T47D (cell line): Measurements from ENCODE around the gene KISS1R.

ENCODE experiments used
- DNase-seq, 2 experiments: peaks; one replicate each; pipeline versions ENCODE4 v3.0.0 to v3.0.0-alpha.2; 2011 to 2012; ENCODE audit warnings: low read depth in 1 of 2, low spot score in 1 of 2
- JUND ChIP-seq: IDR thresholded peaks from 2 replicates; pipeline ENCODE4 v1.6.1; 2012; ENCODE audit warnings: low read depth
- in situ Hi-C: cut with HindIII; loops from 2 replicates; pipeline ENCODE4 v1.10.0; 2016; ENCODE audit warnings: low sequenced_read_pairs, low pct_unique_long_range_greater_than_20kb

KISS1R gene

GRCh38 chr19:924553-925086 lies 7.5 kb downstream of the KISS1R start:
- TF ChIP-seq JUND = no peak
- peak in 1 of 2 experiments; percentile 50 for DNase-seq
- in situ Hi-C loops = no loop called here

DNA sequence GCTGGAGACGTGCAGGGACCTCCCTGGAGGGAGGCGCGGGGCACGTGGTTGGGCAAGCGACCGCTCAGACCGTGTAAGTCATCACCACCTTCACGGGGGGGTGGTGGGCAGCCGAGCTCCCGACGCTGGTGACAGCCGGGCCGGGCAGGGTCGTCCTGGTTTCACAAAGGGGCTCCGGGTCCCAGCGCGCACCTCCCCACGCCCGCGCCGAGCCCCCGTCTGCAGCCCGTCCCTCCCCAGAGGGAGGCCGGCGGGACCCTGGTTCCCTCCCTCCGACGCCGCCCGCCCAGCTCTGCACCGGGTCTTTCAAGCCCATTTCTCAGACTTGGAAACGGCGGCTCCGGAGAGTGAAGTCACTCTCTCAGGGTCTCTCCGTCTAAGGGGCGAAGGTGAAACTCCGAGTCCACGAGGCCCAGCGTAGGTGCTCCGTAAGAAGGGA lies 8.0 kb downstream of the KISS1R start:
- no peak for TF ChIP-seq JUND
- peak; percentile 75 to 82 for DNase-seq
- in situ Hi-C loops = no loop called here

DNA sequence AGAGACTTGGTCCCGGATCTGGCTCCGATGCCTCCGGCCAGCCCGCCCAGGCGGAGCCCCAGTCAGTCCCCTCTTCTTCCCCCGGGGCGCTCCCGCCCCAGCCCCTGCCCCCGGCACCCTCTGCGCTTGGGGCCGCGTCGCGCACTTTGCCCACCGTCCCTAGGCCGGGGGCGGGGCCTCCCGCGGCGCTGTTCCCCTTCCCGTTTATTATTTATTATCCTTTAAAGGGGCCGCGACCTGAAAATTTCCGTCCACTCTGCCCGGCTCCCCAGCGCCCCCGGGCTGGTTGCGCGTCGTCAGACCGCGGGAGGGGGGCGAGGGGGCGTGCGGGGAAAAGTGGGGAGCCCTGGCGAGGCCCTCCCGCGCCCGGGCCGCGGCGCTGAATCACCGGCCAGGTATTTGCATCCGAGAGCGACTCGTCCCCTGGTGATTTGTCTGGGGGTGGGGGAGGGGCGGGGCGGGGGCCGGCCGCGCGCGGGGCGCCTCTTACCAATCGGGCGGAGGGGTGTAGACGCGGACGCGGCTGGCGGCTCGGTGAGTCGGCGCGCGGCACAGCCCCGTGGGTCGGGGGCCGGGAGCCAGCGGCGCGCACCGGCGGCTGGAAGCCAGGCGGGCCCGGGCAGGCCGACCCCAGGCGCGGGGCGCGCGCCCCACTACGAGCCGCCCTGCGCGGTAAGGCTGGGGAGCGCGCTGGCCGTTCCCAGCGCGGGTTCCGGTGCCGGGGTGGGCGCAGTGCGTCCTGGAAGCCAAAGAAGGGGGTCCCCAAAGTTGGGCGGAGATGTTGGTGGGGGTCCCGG lies 8.6 kb downstream of the KISS1R start, which contains the start of gene ARID3A:
Gene ARID3A, plus strand, starts transcription at position 510 of the 797 bp plus-strand sequence. CDS start 3,494 bp downstream, outside the sequence.
- no peak for TF ChIP-seq JUND
- in situ Hi-C loops = no loop called here
- peak; percentile 83 to 90 for DNase-seq

- no peak for TF ChIP-seq JUND
- no peak for DNase-seq
- in situ Hi-C loops = no loop called here
Measured at GRCh38 chr19:926323-926588, 9.1 kb downstream of the KISS1R start.

- peak in 1 of 2 experiments; percentile 43 for DNase-seq
- in situ Hi-C loops = no loop called here
- TF ChIP-seq JUND = no peak
Measured at GRCh38 chr19:926589-927350, 9.6 kb downstream of the KISS1R start.

DNA sequence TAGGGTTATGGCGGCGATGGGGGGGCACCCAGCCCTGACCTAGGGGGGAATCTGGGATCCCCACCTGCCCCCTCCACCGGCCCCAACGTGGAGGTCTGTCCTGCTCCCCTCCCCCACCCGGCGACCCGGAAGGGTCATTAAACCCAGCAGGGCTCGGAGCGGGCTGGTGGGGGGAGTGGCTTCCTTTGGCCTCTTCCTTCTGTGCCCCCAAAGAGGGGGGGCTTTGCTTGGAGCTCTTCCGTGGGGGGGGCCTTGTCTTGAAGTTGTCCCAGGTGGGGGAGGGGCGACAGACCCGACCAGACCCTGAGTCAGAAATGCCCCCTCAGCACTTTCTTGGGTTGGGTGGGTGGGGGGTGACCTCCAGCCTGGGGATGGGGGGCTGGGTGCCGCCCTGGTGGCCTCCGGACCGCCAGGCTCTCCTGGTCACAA lies 10.2 kb downstream of the KISS1R start:
- TF ChIP-seq JUND = no peak
- in situ Hi-C loops = no loop called here
- no peak for DNase-seq

DNA sequence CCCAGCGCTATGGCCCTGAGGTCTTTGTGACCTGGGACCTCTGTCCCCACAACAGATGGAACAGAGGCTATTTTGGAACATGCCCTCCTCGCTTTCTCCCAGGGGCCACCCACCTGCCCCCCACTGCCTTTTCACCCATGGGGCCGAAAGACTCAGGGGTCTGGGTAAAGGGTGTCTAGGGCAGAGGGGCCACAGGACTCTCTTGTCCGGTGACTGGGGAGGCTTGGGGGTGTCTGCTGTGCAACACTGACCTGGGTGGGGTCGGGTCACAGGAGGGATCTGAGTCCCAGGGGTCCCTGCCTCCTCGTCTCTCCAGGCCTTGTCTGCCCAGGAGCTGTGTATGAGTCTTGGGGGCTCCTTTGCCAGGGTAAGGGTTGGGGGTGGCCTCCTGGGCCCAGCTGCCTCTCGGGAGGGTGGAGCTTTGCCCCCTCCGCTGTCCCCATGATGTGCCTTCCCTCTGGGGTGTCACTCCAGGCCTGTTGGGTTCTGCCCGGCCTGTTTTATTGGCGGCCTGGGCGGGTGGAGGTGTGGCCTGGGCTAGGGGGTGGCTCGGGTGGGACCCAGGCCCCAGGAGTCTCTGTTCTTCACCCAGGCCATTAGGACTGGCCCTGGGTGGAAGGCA lies 10.8 kb downstream of the KISS1R start:
- no peak for DNase-seq
- TF ChIP-seq JUND = no peak
- in situ Hi-C loops = no loop called here

DNA sequence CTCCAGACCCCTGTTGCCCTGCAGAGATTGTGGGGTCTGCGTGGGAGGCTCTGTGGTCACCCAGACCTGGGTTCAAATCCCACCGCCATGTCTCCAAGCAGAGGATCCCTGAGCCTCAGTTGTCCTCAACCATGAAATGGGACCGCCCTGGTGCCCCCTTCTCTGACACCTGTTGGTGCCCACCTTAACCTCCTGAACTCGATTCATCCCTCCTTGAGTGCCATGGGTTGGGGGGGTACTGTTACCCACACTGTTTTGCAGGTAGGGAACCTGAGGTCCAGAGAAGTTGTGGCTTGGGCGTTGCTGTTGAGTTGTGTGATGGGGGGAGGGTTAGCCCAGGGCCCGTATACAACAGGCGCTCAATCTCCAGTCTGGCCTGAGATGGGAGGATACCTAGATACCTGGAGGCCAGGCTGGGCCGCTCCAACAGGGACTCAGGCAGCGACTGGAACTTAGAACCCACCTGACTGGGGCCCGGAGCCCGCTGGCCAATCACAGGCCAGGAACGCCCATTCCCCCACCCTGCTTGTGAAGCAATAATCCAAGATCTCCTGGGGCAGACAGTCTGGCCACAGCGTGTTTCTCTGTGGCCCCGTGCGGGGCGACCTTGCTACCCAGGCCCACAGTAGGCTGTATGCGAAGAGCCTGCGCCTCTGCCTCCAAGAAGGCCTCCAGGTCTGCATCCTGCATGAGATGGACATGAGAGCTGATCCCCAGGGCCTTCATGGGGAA lies 11.5 kb downstream of the KISS1R start:
- peak; percentile 70 to 82 for DNase-seq
- in situ Hi-C loops = no loop called here
- TF ChIP-seq JUND = no peak

GRCh38 chr19:929203-929890 lies 12.2 kb downstream of the KISS1R start:
- TF ChIP-seq JUND = no peak
- DNase-seq = no peak
- in situ Hi-C loops = no loop called here

DNA sequence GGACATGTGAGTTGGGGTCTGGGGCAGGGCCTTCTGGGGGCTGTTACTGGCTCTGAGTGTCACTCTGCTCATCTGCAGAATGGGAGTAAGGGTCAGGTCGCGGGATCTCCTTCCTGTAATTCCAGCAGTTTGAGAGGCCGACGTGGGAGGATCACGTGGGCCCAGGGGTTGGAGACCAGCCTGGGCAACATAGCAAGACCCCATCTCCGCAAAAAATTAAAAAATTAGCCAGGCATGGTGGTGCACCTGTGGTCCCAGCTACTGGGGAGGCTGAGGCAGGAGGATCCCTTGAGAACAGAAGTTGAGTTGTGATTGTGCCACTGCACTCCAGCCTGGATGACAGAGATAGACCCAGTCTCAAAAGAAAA lies 12.7 kb downstream of the KISS1R start:
- no peak for TF ChIP-seq JUND
- no peak for DNase-seq
- in situ Hi-C loops = no loop called here

- TF ChIP-seq JUND = no peak
- in situ Hi-C loops = no loop called here
- DNase-seq = no peak
Measured at GRCh38 chr19:931860-932647, 14.9 kb downstream of the KISS1R start.
